Liver (tissue), 9 donors: ENCODE measurements around the gene ASIC3. TPM values are rescaled to one million over a fixed set of nuclear protein-coding genes. Genes with fewer than 3 reads are reported as not detected.
A peak's percentile ranks its signal among the peaks of the same experiment; 100 is the strongest.

Experiments used
- DNase-seq: peaks from one replicate; pipeline ENCODE4 v3.0.0-alpha.2; 2017; ENCODE audit warnings: low spot score
- H3K27ac ChIP-seq, 2 donors: one replicate each; pipeline ENCODE4 v1.7.0; 2013; ENCODE audit warnings: inconsistent platforms in 2 of 2, low read length in 2 of 2, control low read depth in 1 of 2, low read depth in 1 of 2, mild to moderate bottlenecking in 1 of 2
- H3K27me3 ChIP-seq, 4 donors: one replicate each; pipeline versions ENCODE4 v1.6.1 to v1.7.0; 2013; ENCODE audit warnings: low read length in 3 of 4, inconsistent platforms in 1 of 4, mild to moderate bottlenecking in 1 of 4, moderate library complexity in 1 of 4; ENCODE audit not compliant: control insufficient read depth in 4 of 4, insufficient read depth in 4 of 4
- H3K36me3 ChIP-seq, 4 donors: one replicate each; pipeline versions ENCODE4 v1.6.1 to v1.7.0; 2013; ENCODE audit warnings: low read length in 3 of 4, mild to moderate bottlenecking in 3 of 4, low read depth in 1 of 4, moderate library complexity in 1 of 4; ENCODE audit not compliant: control insufficient read depth in 4 of 4, insufficient read depth in 3 of 4
- H3K4me1 ChIP-seq, 4 donors: one replicate each; pipeline versions ENCODE4 v1.6.1 to v1.7.0; 2013; ENCODE audit warnings: low read length in 3 of 4, mild to moderate bottlenecking in 3 of 4, moderate library complexity in 1 of 4; ENCODE audit not compliant: control insufficient read depth in 4 of 4, insufficient read depth in 4 of 4
- H3K4me3 ChIP-seq, 3 donors: one replicate each; pipeline versions ENCODE4 v1.6.1 to v1.7.0; 2013; ENCODE audit warnings: low read length in 3 of 3, control low read depth in 1 of 3, low read depth in 1 of 3, mild to moderate bottlenecking in 1 of 3
- H3K9ac ChIP-seq, 2 donors: one replicate each; pipeline ENCODE4 v1.7.0; 2013; ENCODE audit warnings: low read length in 2 of 2, mild to moderate bottlenecking in 2 of 2, moderate library complexity in 2 of 2, control low read depth in 1 of 2, low read depth in 1 of 2
- H3K9me3 ChIP-seq, 4 donors: one replicate each; pipeline versions ENCODE4 v1.6.1 to v1.7.0; 2013; ENCODE audit warnings: low read length in 3 of 4; ENCODE audit not compliant: control insufficient read depth in 4 of 4
- EGR1 ChIP-seq, 2 donors: IDR thresholded peaks; 2 replicates each; pipeline ENCODE4 v1.6.1; 2016 to 2018; ENCODE audit warnings: antibody characterized with exemption in 2 of 2, low read depth in 2 of 2
- FOXA1 ChIP-seq: IDR thresholded peaks from 2 replicates; pipeline ENCODE4 v1.6.1; 2016; ENCODE audit warnings: antibody characterized with exemption
- FOXA2 ChIP-seq: IDR thresholded peaks from 2 replicates; pipeline ENCODE4 v1.6.1; 2016; ENCODE audit warnings: antibody characterized with exemption
- GABPA ChIP-seq, 2 donors: IDR thresholded peaks in 1 of 2; conservative IDR thresholded peaks in 1 of 2; 2 replicates each; pipeline ENCODE4 v1.6.1; 2016; ENCODE audit warnings: antibody characterized with exemption in 2 of 2, mild to moderate bottlenecking in 1 of 2, moderate library complexity in 1 of 2
- HNF4A ChIP-seq, 2 donors: conservative IDR thresholded peaks; 2 replicates each; pipeline ENCODE4 v1.6.1; 2016; ENCODE audit warnings: antibody characterized with exemption in 2 of 2, mild to moderate bottlenecking in 2 of 2
- HNF4G ChIP-seq: IDR thresholded peaks from 2 replicates; pipeline ENCODE4 v1.6.1; 2016; ENCODE audit warnings: antibody characterized with exemption
- JUND ChIP-seq, 2 donors: IDR thresholded peaks; 2 replicates each; pipeline ENCODE4 v1.6.1; 2016; ENCODE audit warnings: antibody characterized with exemption in 2 of 2
- MAX ChIP-seq: IDR thresholded peaks from 2 replicates; pipeline ENCODE4 v1.6.1; 2016; ENCODE audit warnings: antibody characterized with exemption
- NR2F2 ChIP-seq: IDR thresholded peaks from 2 replicates; pipeline ENCODE4 v1.6.1; 2016; ENCODE audit warnings: antibody characterized with exemption
- RAD21 ChIP-seq, 2 donors: IDR thresholded peaks; 2 replicates each; pipeline ENCODE4 v1.6.1; 2016; ENCODE audit warnings: antibody characterized with exemption in 2 of 2, mild to moderate bottlenecking in 2 of 2
- REST ChIP-seq: IDR thresholded peaks from 2 replicates; pipeline ENCODE4 v1.6.1; 2016; ENCODE audit warnings: antibody characterized with exemption, mild to moderate bottlenecking
- RXRA ChIP-seq, 2 donors: IDR thresholded peaks; 2 replicates each; pipeline ENCODE4 v1.6.1; 2017 to 2018; ENCODE audit warnings: antibody characterized with exemption in 2 of 2, mild to moderate bottlenecking in 1 of 2
- SP1 ChIP-seq: IDR thresholded peaks from 2 replicates; pipeline ENCODE4 v1.6.1; 2018; ENCODE audit warnings: antibody characterized with exemption, mild to moderate bottlenecking
- TAF1 ChIP-seq: conservative IDR thresholded peaks from 2 replicates; pipeline ENCODE4 v1.6.1; 2016; ENCODE audit warnings: antibody characterized with exemption, mild to moderate bottlenecking
- YY1 ChIP-seq: IDR thresholded peaks from 2 replicates; pipeline ENCODE4 v1.6.1; 2016; ENCODE audit warnings: antibody characterized with exemption, mild to moderate bottlenecking
- ZBTB33 ChIP-seq: IDR thresholded peaks from 2 replicates; pipeline ENCODE4 v1.6.1; 2016; ENCODE audit warnings: antibody characterized with exemption
- WGBS: extraction: QIAGEN DNeasy Blood & Tissue Kit; methylation state at CpG from one replicate; pipeline ENCODE4 v1.1.7; 2013; 5-methylcytosine and 5-hydroxymethylcytosine counted together
- polyA plus RNA-seq, 2 donors: library from polyadenylated mRNA; stranded (reverse) in 1 of 2; unstranded in 1 of 2; fragments of 200-250 nt in 1 of 2; fragments of >200 nt in 1 of 2; fragmentation: Nextera tagmentation in 1 of 2; extraction: Ambion mirVana in 1 of 2; gene quantifications; one replicate each; pipeline versions ENCODE4 v1.2.1 to v1.2.3, GENCODE V29; 2013 to 2015
- total RNA-seq, 2 donors: library from RNA; depleted of rRNA; stranded (reverse); fragments of >200 nt; gene quantifications; one replicate each; pipeline ENCODE4 v1.2.3, GENCODE V29; 2014
- TF ChIP-seq, protein P1 (sequence below): IDR thresholded peaks from 2 replicates; pipeline ENCODE4 v1.6.1; 2016; ENCODE audit warnings: antibody characterized with exemption
- donor health status: healthy.
- donor health status: healthy.
- donor health status: healthy.
- donor health status: healthy.
- donor health status: healthy.

The ASIC3 gene
- total and polyA plus RNA-seq, 4 donors, result 0.05 to 1.0 (median 0.39) TPM

DNA sequence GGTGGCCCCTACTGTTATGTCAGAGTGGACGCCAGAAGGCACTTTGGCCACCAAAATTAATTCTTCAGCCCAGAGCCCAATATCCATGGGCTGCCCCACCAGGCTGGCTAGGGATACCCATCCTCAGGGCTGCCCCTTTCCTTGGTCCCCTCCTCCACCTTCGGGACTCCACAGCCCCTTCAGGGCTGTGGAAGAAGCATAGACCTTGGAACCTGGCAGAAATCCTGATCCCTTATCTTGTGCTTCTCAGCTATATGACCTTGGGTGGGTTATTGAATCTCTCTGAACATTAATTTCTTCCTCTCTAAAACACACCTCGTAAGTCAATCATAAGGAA is 35.5 kb downstream of the ASIC3 start (continued):
- TF ChIP-seq REST, result no peak
- no peak for TF ChIP-seq YY1
- TF ChIP-seq HNF4G, result no peak
- TF ChIP-seq FOXA2, result no peak

- no peak overlapping the region for H3K4me3 ChIP-seq
- peak overlapping the region; percentile 77 to 93 for H3K27ac ChIP-seq
- no peak overlapping the region for H3K9ac ChIP-seq
- WGBS, result 32% methylated on average over 5 of the region's 5 CpGs
- H3K36me3 ChIP-seq, result peaks cover 0 to 1% (median 0%) of the 10 kb centered on the region in 4 donors
- H3K27me3 ChIP-seq, result no peaks in the 10 kb centered on the region
- peaks cover 20 to 64% (median 49%) of the 10 kb centered on the region in 4 donors for H3K4me1 ChIP-seq
- TF ChIP-seq RXRA (IDR thresholded peaks at IDR 0.05) (no peak), FOXA1 (no peak), HNF4G (no peak), MAX (no peak)
- no peak for DNase-seq
- no peaks in the 10 kb centered on the region for H3K9me3 ChIP-seq
Observed at GRCh38 chr7:151085329-151085690, 37.0 kb downstream of the ASIC3 start.

GRCh38 chr7:151085691-151086620 is 37.6 kb downstream of the ASIC3 start, which contains the start of gene AGAP3:
TSS of gene AGAP3 (plus strand) at chr7:151086475. CDS start at chr7:151086742, 267 bp downstream.
- Histone ChIP-seq H3K36me3 (peaks cover 0 to 1% (median 0%) of the 10 kb centered on the region in 4 donors), H3K9me3 (no peaks in the 10 kb centered on the region), H3K27me3 (no peaks in the 10 kb centered on the region), H3K27ac (peak within 1 kb of the TSS; percentile 81 to 93), H3K9ac (peak within 1 kb of the TSS; percentile 67 to 81), H3K4me3 (peak within 1 kb of the TSS; percentile 75 to 91 (median 83)), H3K4me1 (peaks cover 20 to 66% (median 50%) of the 10 kb centered on the region in 4 donors)
- DNase-seq, result peak; percentile 76
- 2% methylated on average over 83 of the region's 84 CpGs for WGBS
- TF ChIP-seq HNF4G, result no peak
- TF ChIP-seq REST, result peak; percentile 77
- no peak for TF ChIP-seq HNF4A (conservative IDR thresholded peaks at IDR 0.05)
- TF ChIP-seq JUND (IDR thresholded peaks at IDR 0.05), result no peak
- peak in 1 of 2 donors; percentile 64 for TF ChIP-seq EGR1 (IDR thresholded peaks at IDR 0.05; ENCODE audit: low read depth in 2 of 2)
- TF ChIP-seq RXRA (IDR thresholded peaks at IDR 0.05), result peak; percentile 9 to 12
- no peak for TF ChIP-seq YY1
- no peak for TF ChIP-seq MAX
- no peak for TF ChIP-seq ZBTB33
- TF ChIP-seq NR2F2, result no peak
- no peak for TF ChIP-seq RAD21 (IDR thresholded peaks at IDR 0.05)
- peak; percentile 46 for TF ChIP-seq SP1
- no peak for TF ChIP-seq FOXA1
- TF ChIP-seq GABPA (IDR thresholded peaks at IDR 0.05 in 1 of 2, conservative IDR thresholded peaks at IDR 0.05 in 1 of 2), result peak in 1 of 2 donors; percentile 17
- no peak for TF ChIP-seq TAF1
- TF ChIP-seq, protein P1, sequence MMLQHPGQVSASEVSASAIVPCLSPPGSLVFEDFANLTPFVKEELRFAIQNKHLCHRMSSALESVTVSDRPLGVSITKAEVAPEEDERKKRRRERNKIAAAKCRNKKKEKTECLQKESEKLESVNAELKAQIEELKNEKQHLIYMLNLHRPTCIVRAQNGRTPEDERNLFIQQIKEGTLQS, result no peak
